MCF 10A (cell line): Measurements from ENCODE around the gene ARHGEF3. TPM values are rescaled to one million over a fixed set of nuclear protein-coding genes. Genes with fewer than 3 reads are reported as not detected.

Experiments
- BruUV-seq: library from RNA; stranded (reverse); fragments of 400-500 nt; replicated peaks from 2 replicates; lab custom pipeline; 2021; lab: Mats Ljungman, UMichigan
- CTCF ChIA-PET: fragments of 300-600 bp; sonication (Branson Sonifier 250); formaldehyde crosslinking; extraction: SDS; loops from one replicate; lab custom pipeline; 2021; ENCODE audit warnings: antibody characterized with exemption, inconsistent platforms; lab: Yijun Ruan, JAX
- POLR2A ChIA-PET: fragments of 300-600, 350-650 bp; sonication (Branson Sonifier 250); formaldehyde crosslinking; extraction: SDS; loops from one replicate; lab custom pipeline; 2020; ENCODE audit warnings: antibody characterized with exemption, inconsistent platforms; lab: Yijun Ruan, JAX
- DNase-seq: peaks from one replicate; pipeline ENCODE4 v3.0.0-alpha.2; 2018; ENCODE audit not compliant: unreplicated experiment
- H3K27ac Mint-ChIP-seq: one replicate; pipeline ENCODE4 v1.8.0; 2022; ENCODE audit warnings: mild to moderate bottlenecking, low read depth, mixed read lengths; ENCODE audit not compliant: unreplicated experiment
- H3K27me3 Mint-ChIP-seq: one replicate; pipeline ENCODE4 v1.8.0; 2022; ENCODE audit warnings: mixed read lengths; ENCODE audit not compliant: insufficient read depth, unreplicated experiment
- H3K36me3 Mint-ChIP-seq: one replicate; pipeline ENCODE4 v1.8.0; 2022; ENCODE audit warnings: mild to moderate bottlenecking, moderate library complexity, mixed read lengths; ENCODE audit not compliant: insufficient read depth, unreplicated experiment
- H3K4me1 Mint-ChIP-seq: one replicate; pipeline ENCODE4 v1.8.0; 2022; ENCODE audit warnings: mixed read lengths; ENCODE audit not compliant: insufficient read depth, unreplicated experiment
- H3K4me3 Mint-ChIP-seq: one replicate; pipeline ENCODE4 v1.8.0; 2022; ENCODE audit warnings: mild to moderate bottlenecking, moderate library complexity, mixed read lengths; ENCODE audit not compliant: unreplicated experiment
- H3K9me3 Mint-ChIP-seq: one replicate; pipeline ENCODE4 v1.8.0; 2022; ENCODE audit warnings: mixed read lengths; ENCODE audit not compliant: unreplicated experiment
- intact Hi-C: fragments of 100-400 bp; cut with micrococcal nuclease; formaldehyde crosslinking; loops from 2 replicates; pipeline ENCODE4 v1.14.1; 2022
- total RNA-seq: library from RNA; stranded (reverse); gene quantifications from 2 replicates; pipeline ENCODE4 v1.2.3, GENCODE V29; 2022
- TF ChIP-seq, protein P1 (sequence below): fragments of 200-600 bp; IDR thresholded peaks from one replicate; pipeline ENCODE4 v1.8.0; 2022; ENCODE audit warnings: antibody characterized with exemption, mild to moderate bottlenecking; ENCODE audit not compliant: unreplicated experiment

The ARHGEF3 gene
- total RNA-seq, 1 experiment from 2014 or later: 10.6 TPM

DNA sequence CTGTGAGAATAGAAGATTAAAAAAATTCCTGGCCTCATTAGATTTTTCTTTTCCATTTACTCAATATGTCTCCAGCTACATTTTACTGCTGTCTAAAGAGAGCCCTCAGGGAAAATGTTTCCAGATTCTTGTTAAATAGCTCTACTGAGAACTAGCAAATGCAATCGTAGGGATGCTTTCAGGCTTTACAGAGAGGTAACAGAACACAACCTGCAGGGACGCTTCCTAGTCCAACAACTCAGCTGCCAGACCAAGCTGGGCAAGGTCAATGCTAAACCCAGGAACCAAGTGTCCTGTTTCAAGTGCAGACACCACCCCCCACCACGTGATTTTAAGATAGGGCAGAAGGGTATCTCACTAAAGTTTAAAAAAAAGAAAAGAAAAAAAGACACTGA is 25.2 kb downstream of the ARHGEF3 start:
- BruUV-seq: no TSS peak
- H3K27me3 Mint-ChIP-seq: no peaks in the 10 kb centered on the region
- H3K27ac Mint-ChIP-seq: no peak overlapping the region
- H3K36me3 Mint-ChIP-seq: peaks cover 9% of the 10 kb centered on the region
- H3K9me3 Mint-ChIP-seq: no peaks in the 10 kb centered on the region
- H3K4me3 Mint-ChIP-seq: no peak overlapping the region
- intact Hi-C loops: no loop called here
- POLR2A ChIA-PET: interaction anchor here (1.2 kb wide), 1 partner anchor 9 kb away, joined by 3 read pairs; no protein-coding TSS in a partner anchor
- CTCF ChIA-PET: interaction anchor here (0.9 kb wide), 1 partner anchor 32 kb away, joined by 3 read pairs; no protein-coding TSS in a partner anchor
- TF ChIP-seq, protein P1, sequence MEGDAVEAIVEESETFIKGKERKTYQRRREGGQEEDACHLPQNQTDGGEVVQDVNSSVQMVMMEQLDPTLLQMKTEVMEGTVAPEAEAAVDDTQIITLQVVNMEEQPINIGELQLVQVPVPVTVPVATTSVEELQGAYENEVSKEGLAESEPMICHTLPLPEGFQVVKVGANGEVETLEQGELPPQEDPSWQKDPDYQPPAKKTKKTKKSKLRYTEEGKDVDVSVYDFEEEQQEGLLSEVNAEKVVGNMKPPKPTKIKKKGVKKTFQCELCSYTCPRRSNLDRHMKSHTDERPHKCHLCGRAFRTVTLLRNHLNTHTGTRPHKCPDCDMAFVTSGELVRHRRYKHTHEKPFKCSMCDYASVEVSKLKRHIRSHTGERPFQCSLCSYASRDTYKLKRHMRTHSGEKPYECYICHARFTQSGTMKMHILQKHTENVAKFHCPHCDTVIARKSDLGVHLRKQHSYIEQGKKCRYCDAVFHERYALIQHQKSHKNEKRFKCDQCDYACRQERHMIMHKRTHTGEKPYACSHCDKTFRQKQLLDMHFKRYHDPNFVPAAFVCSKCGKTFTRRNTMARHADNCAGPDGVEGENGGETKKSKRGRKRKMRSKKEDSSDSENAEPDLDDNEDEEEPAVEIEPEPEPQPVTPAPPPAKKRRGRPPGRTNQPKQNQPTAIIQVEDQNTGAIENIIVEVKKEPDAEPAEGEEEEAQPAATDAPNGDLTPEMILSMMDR: no peak
- H3K4me1 Mint-ChIP-seq: peaks cover 7% of the 10 kb centered on the region
- DNase-seq: no peak

DNA sequence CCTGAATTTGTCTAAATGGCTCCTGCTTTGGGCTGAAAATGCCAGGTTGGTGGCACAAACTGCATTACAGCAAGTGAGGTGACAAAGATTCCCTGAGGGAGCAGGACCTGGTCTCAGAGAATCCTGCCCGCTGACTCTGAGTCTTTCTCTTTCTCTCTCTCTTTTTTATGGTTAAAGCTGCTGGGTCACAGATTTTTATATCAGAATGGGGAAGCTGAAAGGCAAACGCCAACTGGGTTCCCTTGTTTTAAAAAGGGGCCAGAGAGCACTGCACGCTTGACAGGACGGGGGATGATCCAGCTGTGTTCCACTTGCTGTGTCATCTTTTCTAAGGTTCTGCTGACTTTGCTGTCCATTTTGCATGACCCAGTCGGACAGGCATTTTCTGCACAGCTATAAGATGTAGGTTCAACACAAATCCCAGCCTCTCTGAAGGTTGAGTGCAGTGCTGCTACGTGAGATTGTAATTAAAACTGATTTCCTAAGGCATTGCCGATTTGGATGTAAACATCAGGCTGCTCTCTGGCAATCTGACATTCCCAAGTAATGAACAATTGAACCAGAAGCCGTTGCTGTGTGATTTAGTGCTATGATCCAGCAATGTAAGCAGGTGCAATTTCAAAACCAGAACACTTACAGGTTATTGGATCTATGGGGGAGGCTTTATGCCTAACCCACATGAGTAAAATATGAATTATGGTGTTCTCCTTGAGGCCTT is 25.8 kb downstream of the ARHGEF3 start:
- TF ChIP-seq, protein P1: no peak
- no peaks in the 10 kb centered on the region for H3K9me3 Mint-ChIP-seq
- intact Hi-C loops: no loop called here
- peaks cover 13% of the 10 kb centered on the region for H3K36me3 Mint-ChIP-seq
- no peak for DNase-seq
- POLR2A ChIA-PET: interaction anchor here (1.2 kb wide), 1 partner anchor 9 kb away, joined by 3 read pairs; no protein-coding TSS in a partner anchor
- H3K27ac Mint-ChIP-seq: no peak overlapping the region
- H3K4me3 Mint-ChIP-seq: no peak overlapping the region
- no peaks in the 10 kb centered on the region for H3K27me3 Mint-ChIP-seq
- BruUV-seq: no TSS peak
- peaks cover 5% of the 10 kb centered on the region for H3K4me1 Mint-ChIP-seq
- CTCF ChIA-PET: interaction anchor here (0.9 kb wide), 1 partner anchor 31 kb away, joined by 3 read pairs; no protein-coding TSS in a partner anchor

DNA sequence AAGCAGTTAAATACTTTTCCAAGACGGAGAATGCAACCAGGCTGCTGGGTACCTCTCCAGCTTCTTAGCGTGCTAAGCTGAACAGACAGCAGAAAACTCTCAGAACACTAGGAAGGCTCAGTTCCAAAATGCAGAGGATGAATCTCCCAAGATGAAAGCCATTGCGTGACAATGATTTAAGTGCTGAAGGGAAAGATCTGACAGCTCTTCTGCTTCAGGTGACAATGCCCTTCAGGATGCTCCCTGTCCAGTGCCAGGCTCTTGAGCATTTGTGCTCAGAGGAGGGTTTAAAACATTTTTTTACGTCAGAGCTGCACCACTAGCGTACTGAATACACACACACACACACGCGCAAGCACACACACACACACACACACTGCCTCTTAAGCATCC is 26.3 kb downstream of the ARHGEF3 start:
- H3K36me3 Mint-ChIP-seq: peaks cover 16% of the 10 kb centered on the region
- ChIA-PET POLR2A (no interaction called here), CTCF (interaction anchor here (0.6 kb wide), 1 partner anchor 601 kb away, joined by 3 read pairs; no protein-coding TSS in a partner anchor)
- H3K27me3 Mint-ChIP-seq: no peaks in the 10 kb centered on the region
- no peak for DNase-seq
- BruUV-seq: no TSS peak
- no peak overlapping the region for H3K4me3 Mint-ChIP-seq
- intact Hi-C loops: no loop called here
- no peaks in the 10 kb centered on the region for H3K9me3 Mint-ChIP-seq
- TF ChIP-seq, protein P1: no peak
- no peaks in the 10 kb centered on the region for H3K4me1 Mint-ChIP-seq
- H3K27ac Mint-ChIP-seq: no peak overlapping the region

DNA sequence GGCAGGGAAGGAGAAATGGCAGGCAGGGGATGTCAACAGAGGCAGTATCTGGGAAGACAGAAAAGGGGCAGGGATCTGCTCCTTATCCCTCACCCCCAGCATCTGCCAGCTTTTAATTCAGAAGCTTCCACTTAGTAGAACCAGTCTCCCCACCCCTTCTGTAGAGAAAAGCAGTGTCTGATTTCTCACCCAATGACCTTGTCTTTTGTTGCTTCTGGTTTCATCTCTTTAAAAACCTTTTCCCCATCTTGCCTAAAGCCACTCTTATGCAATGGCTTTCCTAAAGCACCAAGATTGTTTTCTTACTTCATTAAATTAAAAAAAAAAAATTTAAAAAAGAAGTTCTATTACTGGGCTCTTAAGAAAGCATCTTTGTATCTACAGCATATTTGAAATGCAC is 27.8 kb downstream of the ARHGEF3 start:
- POLR2A ChIA-PET: no interaction called here
- Mint-ChIP-seq H3K4me3 (no peak overlapping the region), H3K4me1 (no peaks in the 10 kb centered on the region), H3K27ac (no peak overlapping the region), H3K27me3 (no peaks in the 10 kb centered on the region), H3K9me3 (no peaks in the 10 kb centered on the region), H3K36me3 (peaks cover 16% of the 10 kb centered on the region)
- no peak for DNase-seq
- BruUV-seq: no TSS peak
- intact Hi-C loops: no loop called here
- TF ChIP-seq, protein P1: no peak
- CTCF ChIA-PET: interaction anchor here (0.6 kb wide), 1 partner anchor 52 kb away, joined by 4 read pairs; no protein-coding TSS in a partner anchor
